HEK293T (cell line): Measurements from ENCODE around the gene ATP4A.

Source experiments
- CTCF ChIA-PET: fragments of 350-600 bp; formaldehyde crosslinking; extraction: SDS; loops from one replicate; lab custom pipeline; 2021; ENCODE audit warnings: antibody characterized with exemption, inconsistent platforms; lab: Yijun Ruan, JAX
- POLR2A ChIA-PET: fragments of 350-600 bp; formaldehyde crosslinking; extraction: SDS; loops from one replicate; lab custom pipeline; 2020; ENCODE audit warnings: antibody characterized with exemption, inconsistent platforms; lab: Yijun Ruan, JAX
- DNase-seq: peaks from one replicate; pipeline ENCODE4 v3.0.0; 2012; ENCODE audit warnings: mixed read lengths; ENCODE audit errors: extremely low spot score
- ARNT ChIP-seq: fragments of 450-650 bp; IDR thresholded peaks from 2 replicates; pipeline ENCODE4 v1.6.1; 2017; ENCODE audit warnings: mild to moderate bottlenecking
- BHLHE40 ChIP-seq: fragments of 450-650 bp; IDR thresholded peaks from 2 replicates; pipeline ENCODE4 v1.6.1; 2016; ENCODE audit warnings: mild to moderate bottlenecking, moderate library complexity, borderline replicate concordance
- CTBP1 ChIP-seq: fragments of 450-650 bp; IDR thresholded peaks from 2 replicates; pipeline ENCODE4 v1.6.1; 2016; ENCODE audit warnings: borderline replicate concordance
- ELF4 ChIP-seq: fragments of 450-650 bp; IDR thresholded peaks from 2 replicates; pipeline ENCODE4 v1.6.1; 2017; ENCODE audit warnings: antibody characterized with exemption
- FOXA1 ChIP-seq: fragments of 450-650 bp; IDR thresholded peaks from 2 replicates; pipeline ENCODE4 v1.6.1; 2016; ENCODE audit warnings: mild to moderate bottlenecking
- FOXK2 ChIP-seq: fragments of 450-650 bp; IDR thresholded peaks from 2 replicates; pipeline ENCODE4 v1.6.1; 2016; ENCODE audit warnings: mild to moderate bottlenecking
- FOXM1 ChIP-seq: fragments of 450-650 bp; IDR thresholded peaks from 2 replicates; pipeline ENCODE4 v1.6.1; 2017; ENCODE audit warnings: mild to moderate bottlenecking, borderline replicate concordance
- HDGF ChIP-seq: fragments of 450-650 bp; IDR thresholded peaks from 2 replicates; pipeline ENCODE4 v1.6.1; 2017; ENCODE audit warnings: antibody characterized with exemption, borderline replicate concordance
- L3MBTL2 ChIP-seq: fragments of 450-650 bp; conservative IDR thresholded peaks from 2 replicates; pipeline ENCODE4 v1.6.1; 2016; ENCODE audit warnings: mild to moderate bottlenecking
- LEF1 ChIP-seq: fragments of 450-650 bp; IDR thresholded peaks from 2 replicates; pipeline ENCODE4 v1.6.1; 2017; ENCODE audit warnings: mild to moderate bottlenecking, borderline replicate concordance
- NFRKB ChIP-seq: fragments of 450-650 bp; IDR thresholded peaks from 2 replicates; pipeline ENCODE4 v1.6.1; 2016; ENCODE audit warnings: mild to moderate bottlenecking, moderate library complexity
- SP1 ChIP-seq: fragments of 450-650 bp; IDR thresholded peaks from 2 replicates; pipeline ENCODE4 v1.6.1; 2017
- SUZ12 ChIP-seq: fragments of 450-650 bp; IDR thresholded peaks from 2 replicates; pipeline ENCODE4 v1.6.1; 2016; ENCODE audit warnings: mild to moderate bottlenecking
- TARDBP ChIP-seq: fragments of 450-650 bp; IDR thresholded peaks from 2 replicates; pipeline ENCODE4 v1.6.1; 2016
- ZNF384 ChIP-seq: fragments of 450-650 bp; IDR thresholded peaks from 2 replicates; pipeline ENCODE4 v1.6.1; 2016
- TF ChIP-seq, protein P1 (sequence below): fragments of 450-650 bp; IDR thresholded peaks from 2 replicates; pipeline ENCODE4 v1.6.1; 2016

Gene ATP4A

DNA sequence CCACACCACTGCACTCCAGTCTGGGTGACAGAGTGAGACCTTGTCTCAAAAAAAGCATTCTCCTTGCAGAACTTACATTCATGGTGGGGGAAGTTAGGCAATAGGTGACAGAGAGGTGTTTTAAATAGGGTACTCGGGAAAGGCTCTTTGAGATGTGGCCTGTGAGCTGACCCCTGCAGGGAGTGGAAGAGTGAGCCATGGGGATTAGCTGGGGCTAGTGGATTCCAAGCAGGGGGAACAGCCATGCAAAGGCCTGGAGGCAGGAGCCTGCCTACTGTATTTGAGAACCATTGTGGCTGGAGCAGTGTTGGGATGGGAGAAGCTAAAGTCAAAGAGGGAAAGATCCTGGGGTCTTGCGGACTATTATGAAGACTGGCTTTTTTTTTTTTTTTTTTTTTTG, 46.1 kb downstream of the ATP4A start:
- DNase-seq: no peak
- POLR2A ChIA-PET: no interaction called here
- CTCF ChIA-PET: interaction anchor here (0.6 kb wide), 1 partner anchor 154 kb away, joined by 3 read pairs; no protein-coding TSS in a partner anchor
- TF ChIP-seq HDGF (no peak), ZNF384 (no peak), L3MBTL2 (no peak), ELF4 (no peak), LEF1 (no peak), CTBP1 (no peak), TARDBP (no peak), SUZ12 (no peak), ARNT (no peak), BHLHE40 (no peak), FOXM1 (no peak), FOXA1 (no peak), FOXK2 (no peak), SP1 (no peak)
- TF ChIP-seq, protein P1, sequence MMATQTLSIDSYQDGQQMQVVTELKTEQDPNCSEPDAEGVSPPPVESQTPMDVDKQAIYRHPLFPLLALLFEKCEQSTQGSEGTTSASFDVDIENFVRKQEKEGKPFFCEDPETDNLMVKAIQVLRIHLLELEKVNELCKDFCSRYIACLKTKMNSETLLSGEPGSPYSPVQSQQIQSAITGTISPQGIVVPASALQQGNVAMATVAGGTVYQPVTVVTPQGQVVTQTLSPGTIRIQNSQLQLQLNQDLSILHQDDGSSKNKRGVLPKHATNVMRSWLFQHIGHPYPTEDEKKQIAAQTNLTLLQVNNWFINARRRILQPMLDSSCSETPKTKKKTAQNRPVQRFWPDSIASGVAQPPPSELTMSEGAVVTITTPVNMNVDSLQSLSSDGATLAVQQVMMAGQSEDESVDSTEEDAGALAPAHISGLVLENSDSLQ: no peak

DNA sequence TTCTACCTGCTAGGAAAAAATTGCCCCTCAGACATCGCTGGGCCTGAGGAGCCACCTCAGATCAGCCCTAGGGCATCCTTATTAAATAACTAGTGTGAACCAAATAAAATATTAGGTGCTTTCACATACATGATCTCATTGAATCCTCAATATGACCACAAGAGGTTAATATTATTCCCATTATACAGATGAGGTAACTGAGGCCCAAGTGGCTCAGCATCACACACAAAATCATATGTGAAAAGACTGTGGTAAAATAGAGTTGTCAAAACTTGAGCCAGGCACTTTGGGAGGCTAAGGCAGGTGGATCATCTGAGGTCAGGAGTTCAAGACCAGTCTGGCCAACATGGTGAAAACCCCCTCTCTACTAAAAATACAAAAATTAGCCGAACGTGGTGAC, 47.1 kb downstream of the ATP4A start:
- ChIA-PET POLR2A (no interaction called here), CTCF (no interaction called here)
- TF ChIP-seq LEF1: no peak
- no peak for TF ChIP-seq ARNT
- DNase-seq: no peak

- CTCF ChIA-PET: no interaction called here
- DNase-seq: no peak
- TF ChIP-seq, protein P1: no peak
- no peak for TF ChIP-seq LEF1
- TF ChIP-seq SP1: no peak
- no peak for TF ChIP-seq FOXK2
- no peak for TF ChIP-seq BHLHE40
- TF ChIP-seq ELF4: no peak
- POLR2A ChIA-PET: no interaction called here
These were observed 49.1 kb downstream of the ATP4A start for GRCh38 chr19:35514282-35514809.

DNA sequence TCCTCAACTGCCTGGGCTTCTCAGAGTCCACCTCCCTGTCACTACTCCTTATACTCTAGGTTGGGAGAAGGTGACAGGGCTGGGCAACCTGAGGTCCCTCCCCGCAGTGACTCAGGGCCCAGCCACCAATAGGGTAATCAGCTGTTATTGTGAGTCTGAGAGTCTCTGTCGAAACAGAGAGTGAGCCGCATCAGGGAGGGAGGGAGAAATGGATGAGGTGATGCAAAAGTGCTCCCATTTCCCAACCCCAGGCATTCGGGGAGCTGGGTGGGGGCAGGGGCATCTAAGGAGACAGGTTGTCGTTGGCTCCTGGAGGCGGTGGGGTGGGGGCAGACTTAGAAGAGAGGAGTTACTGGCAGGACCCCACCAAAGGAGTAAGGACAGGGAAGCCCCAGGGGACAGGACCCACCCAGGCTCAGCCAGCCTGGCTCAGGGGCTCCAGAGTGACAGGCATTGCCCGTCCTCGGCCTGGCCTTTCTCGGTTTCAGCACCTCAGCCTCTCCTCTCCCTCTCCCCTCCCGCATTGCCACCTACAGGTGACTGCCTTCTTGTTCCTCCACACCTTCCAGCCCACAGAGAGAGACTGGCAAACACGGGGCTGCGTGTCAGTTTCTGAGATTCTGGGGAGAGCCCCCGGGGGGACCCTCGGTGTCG, 49.7 kb downstream of the ATP4A start, which contains the start of gene DMKN:
DMKN (minus strand) TSS at position 22 of the 654 bp plus-strand sequence. CDS start 174 bp downstream, outside the sequence.
- TF ChIP-seq L3MBTL2 (no peak), CTBP1 (no peak), ZNF384 (no peak), ELF4 (no peak), SUZ12 (no peak), ARNT (no peak), HDGF (no peak)
- TF ChIP-seq, protein P1: no peak
- CTCF ChIA-PET: no interaction called here
- no peak for DNase-seq
- POLR2A ChIA-PET: no interaction called here

- POLR2A ChIA-PET: no interaction called here
- TF ChIP-seq CTBP1 (no peak), FOXK2 (no peak), ARNT (no peak), TARDBP (no peak), ELF4 (no peak), ZNF384 (no peak), HDGF (no peak), NFRKB (no peak), BHLHE40 (no peak), FOXM1 (no peak), LEF1 (no peak), FOXA1 (no peak)
- TF ChIP-seq, protein P1: no peak
- CTCF ChIA-PET: no interaction called here
- DNase-seq: no peak
These were observed 50.4 kb downstream of the ATP4A start for GRCh38 chr19:35512831-35513627.
